Placental pericyte (primary cell): Measurements from ENCODE around the gene CXXC5. TPM values are rescaled to one million over a fixed set of nuclear protein-coding genes. Genes with fewer than 3 reads are reported as not detected.

ENCODE experiments used
- small RNA-seq: library from RNA; depleted of rRNA; stranded (forward); fragments of <200 nt; gene quantifications from one replicate; pipeline ENCODE3, GENCODE V24; 2012; ENCODE audit warnings: low replicate concordance
- total RNA-seq: library from RNA; depleted of rRNA; stranded (reverse); fragments of >200 nt; gene quantifications from 2 replicates; pipeline ENCODE4 v1.2.3, GENCODE V29; 2012

The CXXC5 gene
- 61.1 and 77.9 TPM in 2 replicates for total RNA-seq

DNA sequence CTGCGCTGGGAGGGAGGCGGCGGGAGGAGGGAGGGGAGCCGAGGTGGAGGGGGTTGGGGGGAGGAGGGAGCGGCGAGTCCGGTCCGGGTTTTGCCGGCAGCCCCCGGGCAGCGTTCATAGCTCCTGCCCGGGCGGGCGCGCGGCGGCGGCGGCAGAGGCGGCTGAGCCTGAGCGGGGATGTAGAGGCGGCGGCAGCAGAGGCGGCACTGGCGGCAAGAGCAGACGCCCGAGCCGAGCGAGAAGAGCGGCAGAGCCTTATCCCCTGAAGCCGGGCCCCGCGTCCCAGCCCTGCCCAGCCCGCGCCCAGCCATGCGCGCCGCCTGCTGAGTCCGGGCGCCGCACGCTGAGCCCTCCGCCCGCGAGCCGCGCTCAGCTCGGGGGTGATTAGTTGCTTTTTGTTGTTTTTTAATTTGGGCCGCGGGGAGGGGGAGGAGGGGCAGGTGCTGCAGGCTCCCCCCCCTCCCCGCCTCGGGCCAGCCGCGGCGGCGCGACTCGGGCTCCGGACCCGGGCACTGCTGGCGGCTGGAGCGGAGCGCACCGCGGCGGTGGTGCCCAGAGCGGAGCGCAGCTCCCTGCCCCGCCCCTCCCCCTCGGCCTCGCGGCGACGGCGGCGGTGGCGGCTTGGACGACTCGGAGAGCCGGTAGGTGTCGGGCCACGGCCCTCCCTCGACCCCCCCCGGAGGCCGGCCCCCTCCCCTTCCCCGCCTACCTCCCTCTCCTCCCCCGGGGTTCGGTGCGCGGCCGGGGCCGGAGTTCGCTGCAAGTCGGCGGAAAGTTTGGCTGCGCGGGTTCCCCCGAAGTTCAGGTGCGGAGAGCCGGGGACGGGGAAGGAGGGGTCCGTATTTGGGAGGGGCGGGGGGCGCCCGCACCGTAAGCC lies at the start of gene CXXC5:
Gene CXXC5, plus strand, starts transcription at position 145 of the 877 bp plus-strand sequence. CDS start 32,175 bp downstream, outside the sequence.

Small RNA genes lying within 50 kb of the gene (small RNA-seq; reads per million reads assigned to genes)
- gene RNU6-236P, result not detected

Other genes with a start within 250 kb of the CXXC5 start
- gene SPATA24, start 244.3 kb upstream of the CXXC5 start, total RNA-seq, result 4.9 and 7.0 TPM in 2 replicates
- 8.1 and 8.6 TPM in 2 replicates for gene DNAJC18, start 208.8 kb upstream of the CXXC5 start, total RNA-seq
- gene ECSCR, start 185.6 kb upstream of the CXXC5 start, total RNA-seq, result 0.43 TPM in 1 of 2 replicates, not detected in the other
- gene SMIM33, start 177.3 kb upstream of the CXXC5 start, total RNA-seq, result under 0.01 TPM in 1 of 2 replicates, not detected in the other
- 36.3 and 72.7 TPM in 2 replicates for gene STING1, start 165.6 kb upstream of the CXXC5 start, total RNA-seq
- gene UBE2D2, start 87.0 kb upstream of the CXXC5 start, total RNA-seq, result 51.9 and 90.2 TPM in 2 replicates
- under 0.01 TPM in 1 of 2 replicates, not detected in the other for gene PSD2, start 147.5 kb downstream of the CXXC5 start, total RNA-seq